ENCODE measurements around the gene EIPR1. TPM values are rescaled to one million over a fixed set of nuclear protein-coding genes. Genes with fewer than 3 reads are reported as not detected.
"Not testable (repeated sequence)": the region's sequence is repeated elsewhere in the genome, so short reads cannot be mapped to it uniquely, and the experiment has no call there.

The EIPR1 gene
- total RNA-seq, 2 experiments from 2014 or later = 38.2 to 40.5 TPM

GRCh38 chr2:3189076-3189591 lies 188.5 kb downstream of the EIPR1 start:
- H3K27ac Mint-ChIP-seq = no peak overlapping the region
- H3K4me3 Mint-ChIP-seq = no peak overlapping the region
- DNase-seq = no peak
- ChIA-PET CTCF (no interaction called here), POLR2A (no interaction called here)
- H3K4me1 Mint-ChIP-seq (ENCODE audit: low read depth) = no peaks in the 10 kb centered on the region
- H3K9me3 Mint-ChIP-seq = no peaks in the 10 kb centered on the region
- intact Hi-C loops (cut with micrococcal nuclease) = no loop called here
- H3K36me3 Mint-ChIP-seq = peaks cover 19% of the 10 kb centered on the region
- no peaks in the 10 kb centered on the region for H3K27me3 Mint-ChIP-seq

- Mint-ChIP-seq H3K4me1 (ENCODE audit: low read depth) (no peaks in the 10 kb centered on the region), H3K36me3 (peaks cover 19% of the 10 kb centered on the region), H3K4me3 (no peak overlapping the region), H3K27ac (no peak overlapping the region), H3K27me3 (no peaks in the 10 kb centered on the region), H3K9me3 (no peaks in the 10 kb centered on the region)
- DNase-seq = no peak
- ChIA-PET CTCF (no interaction called here), POLR2A (no interaction called here)
- intact Hi-C loops (cut with micrococcal nuclease) = no loop called here
These were observed 189.1 kb downstream of the EIPR1 start for GRCh38 chr2:3188405-3188946.

- no peaks in the 10 kb centered on the region for H3K27me3 Mint-ChIP-seq
- intact Hi-C loops (cut with micrococcal nuclease) = no loop called here
- CTCF ChIA-PET = no interaction called here
- H3K4me3 Mint-ChIP-seq = no peak overlapping the region
- H3K36me3 Mint-ChIP-seq = peaks cover 15% of the 10 kb centered on the region
- no peak for DNase-seq
- H3K9me3 Mint-ChIP-seq = no peaks in the 10 kb centered on the region
- POLR2A ChIA-PET = no interaction called here
- H3K4me1 Mint-ChIP-seq (ENCODE audit: low read depth) = no peaks in the 10 kb centered on the region
- H3K27ac Mint-ChIP-seq = no peak overlapping the region
These were observed 190.2 kb downstream of the EIPR1 start for GRCh38 chr2:3187467-3187866.

- ChIA-PET POLR2A (no interaction called here), CTCF (no interaction called here)
- H3K27ac Mint-ChIP-seq = no peak overlapping the region
- H3K36me3 Mint-ChIP-seq = peaks cover 15% of the 10 kb centered on the region
- H3K4me3 Mint-ChIP-seq = no peak overlapping the region
- H3K4me1 Mint-ChIP-seq (ENCODE audit: low read depth) = no peaks in the 10 kb centered on the region
- no peak for DNase-seq
- H3K27me3 Mint-ChIP-seq = no peaks in the 10 kb centered on the region
- H3K9me3 Mint-ChIP-seq = no peaks in the 10 kb centered on the region
- intact Hi-C loops (cut with micrococcal nuclease) = no loop called here
These were observed 190.9 kb downstream of the EIPR1 start for GRCh38 chr2:3186766-3187165.

- H3K4me1 Mint-ChIP-seq (ENCODE audit: low read depth) = no peaks in the 10 kb centered on the region
- no peak overlapping the region for H3K27ac Mint-ChIP-seq
- H3K27me3 Mint-ChIP-seq = no peaks in the 10 kb centered on the region
- H3K36me3 Mint-ChIP-seq = peaks cover 19% of the 10 kb centered on the region
- no peaks in the 10 kb centered on the region for H3K9me3 Mint-ChIP-seq
- POLR2A ChIA-PET = no interaction called here
- intact Hi-C loops (cut with micrococcal nuclease) = no loop called here
- no peak for DNase-seq
- CTCF ChIA-PET = no interaction called here
- no peak overlapping the region for H3K4me3 Mint-ChIP-seq
These were observed 191.7 kb downstream of the EIPR1 start for GRCh38 chr2:3185910-3186309.

- intact Hi-C loops (cut with micrococcal nuclease) = no loop called here
- CTCF ChIA-PET = no interaction called here
- Mint-ChIP-seq H3K27me3 (no peaks in the 10 kb centered on the region), H3K36me3 (peaks cover 16% of the 10 kb centered on the region), H3K27ac (no peak overlapping the region), H3K4me1 (ENCODE audit: low read depth) (no peaks in the 10 kb centered on the region), H3K4me3 (no peak overlapping the region), H3K9me3 (no peaks in the 10 kb centered on the region)
- POLR2A ChIA-PET = no interaction called here
- DNase-seq = no peak
These were observed 192.4 kb downstream of the EIPR1 start for GRCh38 chr2:3185256-3185655.

GRCh38 chr2:3184167-3184566 lies 193.5 kb downstream of the EIPR1 start:
- H3K27ac Mint-ChIP-seq = no peak overlapping the region
- H3K9me3 Mint-ChIP-seq = no peaks in the 10 kb centered on the region
- no peak overlapping the region for H3K4me3 Mint-ChIP-seq
- H3K36me3 Mint-ChIP-seq = peaks cover 14% of the 10 kb centered on the region
- no peak for DNase-seq
- POLR2A ChIA-PET = no interaction called here
- no peaks in the 10 kb centered on the region for H3K4me1 Mint-ChIP-seq (ENCODE audit: low read depth)
- CTCF ChIA-PET = no interaction called here
- intact Hi-C loops (cut with micrococcal nuclease) = no loop called here
- no peaks in the 10 kb centered on the region for H3K27me3 Mint-ChIP-seq

- H3K36me3 Mint-ChIP-seq = peaks cover 12% of the 10 kb centered on the region
- no peak for DNase-seq
These were observed 193.9 kb downstream of the EIPR1 start for GRCh38 chr2:3183766-3184165.

GRCh38 chr2:3182848-3183247 lies 194.8 kb downstream of the EIPR1 start:
- ChIA-PET CTCF (no interaction called here), POLR2A (no interaction called here)
- no peak for DNase-seq
- Mint-ChIP-seq H3K4me3 (no peak overlapping the region), H3K27ac (no peak overlapping the region), H3K9me3 (no peaks in the 10 kb centered on the region), H3K36me3 (peaks cover 10% of the 10 kb centered on the region), H3K27me3 (no peaks in the 10 kb centered on the region), H3K4me1 (ENCODE audit: low read depth) (no peaks in the 10 kb centered on the region)
- intact Hi-C loops (cut with micrococcal nuclease) = no loop called here

More at GRCh38 chr2:3183766-3184165, 193.9 kb downstream of the EIPR1 start:
- CTCF ChIA-PET = no interaction called here
- Mint-ChIP-seq H3K4me1 (ENCODE audit: low read depth) (no peaks in the 10 kb centered on the region), H3K4me3 (no peak overlapping the region), H3K27me3 (no peaks in the 10 kb centered on the region), H3K9me3 (no peaks in the 10 kb centered on the region), H3K27ac (no peak overlapping the region)
- intact Hi-C loops (cut with micrococcal nuclease) = no loop called here
- POLR2A ChIA-PET = no interaction called here

GRCh38 chr2:3181416-3182010 lies 196.1 kb downstream of the EIPR1 start:
- H3K4me3 Mint-ChIP-seq = no peak overlapping the region
- intact Hi-C loops (cut with micrococcal nuclease) = no loop called here
- no peaks in the 10 kb centered on the region for H3K9me3 Mint-ChIP-seq
- H3K36me3 Mint-ChIP-seq = peaks cover 12% of the 10 kb centered on the region
- ChIA-PET POLR2A (no interaction called here), CTCF (no interaction called here)
- no peaks in the 10 kb centered on the region for H3K4me1 Mint-ChIP-seq (ENCODE audit: low read depth)
- H3K27me3 Mint-ChIP-seq = no peaks in the 10 kb centered on the region
- DNase-seq = no peak
- no peak overlapping the region for H3K27ac Mint-ChIP-seq

- H3K27me3 Mint-ChIP-seq; POLR2A ChIA-PET; intact Hi-C loops (cut with micrococcal nuclease); DNase-seq; H3K4me1 Mint-ChIP-seq (ENCODE audit: low read depth); H3K9me3 Mint-ChIP-seq; CTCF ChIA-PET; H3K27ac Mint-ChIP-seq; H3K4me3 Mint-ChIP-seq: not testable (repeated sequence)
- H3K36me3 Mint-ChIP-seq = peaks cover 12% of the 10 kb centered on the region
These were observed 196.8 kb downstream of the EIPR1 start for GRCh38 chr2:3180909-3181221.

- Mint-ChIP-seq H3K27ac (no peak overlapping the region), H3K4me3 (no peak overlapping the region), H3K9me3 (no peaks in the 10 kb centered on the region), H3K36me3 (peaks cover 11% of the 10 kb centered on the region), H3K4me1 (ENCODE audit: low read depth) (no peaks in the 10 kb centered on the region), H3K27me3 (no peaks in the 10 kb centered on the region)
- ChIA-PET POLR2A (no interaction called here), CTCF (no interaction called here)
- DNase-seq = no peak
- intact Hi-C loops (cut with micrococcal nuclease) = no loop called here
These were observed 197.3 kb downstream of the EIPR1 start for GRCh38 chr2:3180082-3180908.

- intact Hi-C loops (cut with micrococcal nuclease) = loop anchor here (1.0 kb wide), 1 partner anchor 124 kb away; no protein-coding TSS in a partner anchor
- no peak overlapping the region for H3K27ac Mint-ChIP-seq
- peaks cover 8% of the 10 kb centered on the region for H3K36me3 Mint-ChIP-seq
- no peaks in the 10 kb centered on the region for H3K27me3 Mint-ChIP-seq
- CTCF ChIA-PET = interaction anchor here (1.6 kb wide), 1 partner anchor 123 kb away, joined by 3 read pairs; no protein-coding TSS in a partner anchor
- POLR2A ChIA-PET = no interaction called here
- H3K4me3 Mint-ChIP-seq = no peak overlapping the region
- H3K4me1 Mint-ChIP-seq (ENCODE audit: low read depth) = no peaks in the 10 kb centered on the region
- no peak for DNase-seq
- H3K9me3 Mint-ChIP-seq = no peaks in the 10 kb centered on the region
These were observed 198.0 kb downstream of the EIPR1 start for GRCh38 chr2:3179626-3180025.

Data from activated CD4-positive, alpha-beta memory T cell treated with anti-CD3 and anti-CD28 coated beads for 36 hours (primary cell).